GM23338 (cell line): Measurements from ENCODE around the gene CITED1.

Source experiments
- CTCF ChIP-seq, 2 experiments: fragments of 200-600 bp in 1 of 2; sonication (generic) in 1 of 2; conservative IDR thresholded peaks; 2 replicates each; pipeline versions ENCODE4 v1.5.1 to v1.6.1; 2016 to 2017; ENCODE audit warnings: antibody characterized with exemption in 2 of 2, low read depth in 2 of 2, mild to moderate bottlenecking in 2 of 2, moderate library complexity in 1 of 2
- POLR2AphosphoS5 ChIP-seq: IDR thresholded peaks from 2 replicates; pipeline ENCODE4 v1.6.1; 2016; ENCODE audit warnings: antibody characterized with exemption, low read depth
- ZNF331 ChIP-seq: fragments of 250-450 bp; sonication (Bioruptor Pico); IDR thresholded peaks from 2 replicates; pipeline ENCODE4 v1.5.0; 2020; ENCODE audit warnings: low read depth, mild to moderate bottlenecking, moderate library complexity

- TF ChIP-seq ZNF331 (CRISPR knock-in tag) (no peak), POLR2AphosphoS5 (no peak), CTCF (conservative IDR thresholded peaks at IDR 0.05; ENCODE audit: low read depth in 2 of 2) (no peak)
Observed at GRCh38 chrX:72306085-72306801, 529 bp upstream of the CITED1 start.
